SKM-1 treated with dmso at 0.1 percent for 144 hours (cell line): ENCODE measurements around the gene AP1G1.
"Not testable (repeated sequence)": the region's sequence is repeated elsewhere in the genome, so short reads cannot be mapped to it uniquely, and the experiment has no call there.

ENCODE experiments used
- DNase-seq: peaks from one replicate; lab custom pipeline; 2025; ENCODE audit not compliant: unreplicated experiment; lab: John Stamatoyannopoulos, UW

Gene AP1G1

GRCh38 chr16:71707199-71707598 is 101.4 kb downstream of the AP1G1 start:
- DNase-seq = no peak

- DNase-seq = no peak
Observed at GRCh38 chr16:71706046-71706445, 102.6 kb downstream of the AP1G1 start.

- no peak for DNase-seq
Observed at GRCh38 chr16:71703333-71703732, 105.3 kb downstream of the AP1G1 start.

GRCh38 chr16:71700831-71701230 is 107.8 kb downstream of the AP1G1 start:
- no peak for DNase-seq

GRCh38 chr16:71698491-71698890 is 110.1 kb downstream of the AP1G1 start:
- DNase-seq = no peak

GRCh38 chr16:71693164-71693563 is 115.5 kb downstream of the AP1G1 start:
- no peak for DNase-seq

GRCh38 chr16:71689901-71690300 is 118.7 kb downstream of the AP1G1 start:
- no peak for DNase-seq

GRCh38 chr16:71687861-71688260 is 120.8 kb downstream of the AP1G1 start:
- no peak for DNase-seq

GRCh38 chr16:71684280-71684679 is 124.4 kb downstream of the AP1G1 start:
- DNase-seq = not testable (repeated sequence)

- no peak for DNase-seq
Observed at GRCh38 chr16:71681360-71681759, 127.3 kb downstream of the AP1G1 start.
